Colonic mucosa (tissue), 4 donors: Measurements from ENCODE around the gene MFSD11. TPM values are rescaled to one million over a fixed set of nuclear protein-coding genes. Genes with fewer than 3 reads are reported as not detected.
"Not testable (repeated sequence)": the region's sequence is repeated elsewhere in the genome, so short reads cannot be mapped to it uniquely, and the experiment has no call there.

ENCODE experiments used
- DNase-seq: peaks from one replicate; pipeline ENCODE4 v3.0.0-alpha.2; 2020
- H3K27ac ChIP-seq: fragments of 200-600 bp; one replicate; pipeline ENCODE4 v1.8.0; 2021
- H3K27me3 ChIP-seq: fragments of 200-600 bp; one replicate; pipeline ENCODE4 v1.8.0; 2021
- H3K36me3 ChIP-seq: fragments of 200-600 bp; one replicate; pipeline ENCODE4 v1.8.0; 2021
- H3K4me1 ChIP-seq: fragments of 200-600 bp; one replicate; pipeline ENCODE4 v1.8.0; 2021; ENCODE audit warnings: mild to moderate bottlenecking
- H3K4me3 ChIP-seq: fragments of 200-600 bp; one replicate; pipeline ENCODE4 v1.8.0; 2021
- H3K9ac ChIP-seq, 2 donors: one replicate each; pipeline ENCODE4 v1.7.0; 2013; ENCODE audit warnings: control low read depth in 2 of 2, low read depth in 2 of 2, low read length in 2 of 2
- H3K9me3 ChIP-seq: fragments of 200-600 bp; one replicate; pipeline ENCODE4 v1.8.0; 2021
- CTCF ChIP-seq: fragments of 200-600 bp; IDR thresholded peaks from one replicate; pipeline ENCODE4 v1.8.0; 2022; ENCODE audit warnings: antibody characterized with exemption, mild to moderate bottlenecking
- intact Hi-C: fragments of 100-400 bp; cut with DNase I; formaldehyde crosslinking; loops from one replicate; pipeline ENCODE4 v1.14.1; 2022
- total RNA-seq, 2 donors: library from RNA; stranded (reverse); fragmentation: NEBNext Ultra II Directional in 1 of 2; extraction: Animal tissue kit (Norgen Biotek cat#: 25700) in 1 of 2; gene quantifications; one replicate each; pipeline ENCODE4 v1.2.1, GENCODE V29; 2021
- donor health status: healthy.
- donor health status: DM: no; HTN: no; CAD: no.
- donor health status: DM: no; HTN: no; CAD: no.

Gene MFSD11
- total RNA-seq, 2 donors from 2014 or later = 24.9 to 38.9 TPM

- no peaks in the 10 kb centered on the region for H3K27me3 ChIP-seq
- intact Hi-C loops = no loop called here
- no peak overlapping the region for H3K4me3 ChIP-seq
- H3K4me1 ChIP-seq = no peaks in the 10 kb centered on the region
- no peaks in the 10 kb centered on the region for H3K36me3 ChIP-seq
- no peak overlapping the region for H3K9ac ChIP-seq
- no peak for TF ChIP-seq CTCF
- no peak overlapping the region for H3K27ac ChIP-seq
- DNase-seq = no peak
- no peaks in the 10 kb centered on the region for H3K9me3 ChIP-seq
These were observed 31.1 kb upstream of the MFSD11 start for GRCh38 chr17:76706817-76707216.

GRCh38 chr17:76707985-76708807 is 29.7 kb upstream of the MFSD11 start:
- DNase-seq = no peak
- Histone ChIP-seq H3K4me1 (no peaks in the 10 kb centered on the region), H3K4me3 (no peak overlapping the region), H3K36me3 (no peaks in the 10 kb centered on the region), H3K9ac (peak overlapping the region in 1 of 2 donors; percentile 35), H3K27ac (peak overlapping the region; percentile 74), H3K9me3 (no peaks in the 10 kb centered on the region), H3K27me3 (no peaks in the 10 kb centered on the region)
- intact Hi-C loops = no loop called here
- no peak for TF ChIP-seq CTCF

GRCh38 chr17:76709077-76709950 is 28.6 kb upstream of the MFSD11 start:
- H3K27me3 ChIP-seq = no peaks in the 10 kb centered on the region
- peak overlapping the region; percentile 53 for H3K4me3 ChIP-seq
- intact Hi-C loops = no loop called here
- no peaks in the 10 kb centered on the region for H3K4me1 ChIP-seq
- H3K9me3 ChIP-seq = no peaks in the 10 kb centered on the region
- peak overlapping the region; percentile 35 to 66 for H3K9ac ChIP-seq
- peak; percentile 70 for DNase-seq
- peak overlapping the region; percentile 74 for H3K27ac ChIP-seq
- H3K36me3 ChIP-seq = no peaks in the 10 kb centered on the region
- TF ChIP-seq CTCF = no peak

- DNase-seq = peak; percentile 53
- H3K4me3 ChIP-seq = peak overlapping the region; percentile 53
- not testable (repeated sequence) for H3K4me1 ChIP-seq, H3K27me3 ChIP-seq, H3K9me3 ChIP-seq, H3K36me3 ChIP-seq
- peak overlapping the region; percentile 74 for H3K27ac ChIP-seq
- intact Hi-C loops = loop anchor here (10.0 kb wide), 1 partner anchor 155 kb away; no protein-coding TSS in a partner anchor
- H3K9ac ChIP-seq = peak overlapping the region; percentile 35 to 66
These were observed 27.7 kb upstream of the MFSD11 start for GRCh38 chr17:76709951-76710862.

- TF ChIP-seq CTCF = no peak
- Histone ChIP-seq H3K9ac (peak within 1 kb of the TSS; percentile 66), H3K36me3 (peaks cover under 1% of the 10 kb centered on the region), H3K4me3 (peak within 1 kb of the TSS; percentile 53), H3K27me3 (no peaks in the 10 kb centered on the region), H3K9me3 (no peaks in the 10 kb centered on the region), H3K27ac (peak within 1 kb of the TSS; percentile 74), H3K4me1 (peaks cover 6% of the 10 kb centered on the region)
- intact Hi-C loops = loop anchor here (10.0 kb wide), 1 partner anchor 156 kb away; no protein-coding TSS in a partner anchor
- peak; percentile 81 for DNase-seq
These were observed 26.9 kb upstream of the MFSD11 start, which contains the start of gene MXRA7 for GRCh38 chr17:76710863-76711611. MXRA7 (minus strand) TSS chr17:76710965; CDS start chr17:76710946, 19 bp downstream.

- H3K9me3 ChIP-seq, H3K27me3 ChIP-seq, H3K4me1 ChIP-seq, H3K4me3 ChIP-seq, DNase-seq, H3K9ac ChIP-seq, H3K27ac ChIP-seq, H3K36me3 ChIP-seq: not testable (repeated sequence)
- intact Hi-C loops = loop anchor here (10.0 kb wide), 1 partner anchor 158 kb away; no protein-coding TSS in a partner anchor
These were observed 25.6 kb upstream of the MFSD11 start for GRCh38 chr17:76712321-76712720.
